ENCODE results near the gene TSPAN18. TPM values are rescaled to one million over a fixed set of nuclear protein-coding genes. Genes with fewer than 3 reads are reported as not detected.

Gene TSPAN18
- total RNA-seq, 1 donor from 2014 or later: 2.8 TPM

GRCh38 chr11:44839458-44840084, 112.8 kb downstream of the TSPAN18 start:
- Mint-ChIP-seq H3K36me3 (ENCODE audit: low read depth) (peaks cover 3% of the 10 kb centered on the region), H3K9me3 (peaks cover 15% of the 10 kb centered on the region), H3K4me1 (no peaks in the 10 kb centered on the region), H3K27me3 (peaks cover 1% of the 10 kb centered on the region), H3K4me3 (no peak overlapping the region), H3K27ac (no peak overlapping the region)
- ChIA-PET CTCF (no interaction called here), POLR2A (no interaction called here)
- intact Hi-C loops (cut with micrococcal nuclease): no loop called here
- ATAC-seq (ENCODE audit: low read depth): no peak
- no peak for DNase-seq
- TF ChIP-seq, protein P1, sequence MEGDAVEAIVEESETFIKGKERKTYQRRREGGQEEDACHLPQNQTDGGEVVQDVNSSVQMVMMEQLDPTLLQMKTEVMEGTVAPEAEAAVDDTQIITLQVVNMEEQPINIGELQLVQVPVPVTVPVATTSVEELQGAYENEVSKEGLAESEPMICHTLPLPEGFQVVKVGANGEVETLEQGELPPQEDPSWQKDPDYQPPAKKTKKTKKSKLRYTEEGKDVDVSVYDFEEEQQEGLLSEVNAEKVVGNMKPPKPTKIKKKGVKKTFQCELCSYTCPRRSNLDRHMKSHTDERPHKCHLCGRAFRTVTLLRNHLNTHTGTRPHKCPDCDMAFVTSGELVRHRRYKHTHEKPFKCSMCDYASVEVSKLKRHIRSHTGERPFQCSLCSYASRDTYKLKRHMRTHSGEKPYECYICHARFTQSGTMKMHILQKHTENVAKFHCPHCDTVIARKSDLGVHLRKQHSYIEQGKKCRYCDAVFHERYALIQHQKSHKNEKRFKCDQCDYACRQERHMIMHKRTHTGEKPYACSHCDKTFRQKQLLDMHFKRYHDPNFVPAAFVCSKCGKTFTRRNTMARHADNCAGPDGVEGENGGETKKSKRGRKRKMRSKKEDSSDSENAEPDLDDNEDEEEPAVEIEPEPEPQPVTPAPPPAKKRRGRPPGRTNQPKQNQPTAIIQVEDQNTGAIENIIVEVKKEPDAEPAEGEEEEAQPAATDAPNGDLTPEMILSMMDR (IDR thresholded peaks at IDR 0.05): no peak

DNA sequence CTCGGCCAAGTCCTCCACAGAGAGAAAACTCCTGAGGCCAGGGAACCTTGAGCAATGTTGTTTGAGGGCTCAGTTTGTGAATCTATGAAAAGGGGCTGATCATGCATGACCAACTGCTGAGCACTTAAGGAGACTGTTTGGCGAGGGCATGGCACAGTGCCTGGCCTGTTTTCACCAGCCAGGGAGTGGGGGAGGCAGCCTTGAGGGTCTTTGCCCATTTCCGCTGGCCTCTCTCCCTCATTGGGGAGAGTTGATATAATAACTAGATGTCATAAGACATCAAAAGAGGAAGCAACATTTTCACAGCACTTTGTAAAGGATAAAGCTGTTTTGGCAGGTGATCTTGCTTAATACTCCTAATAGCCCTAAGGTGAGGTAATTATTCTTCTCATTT, 113.3 kb downstream of the TSPAN18 start:
- intact Hi-C loops (cut with micrococcal nuclease): no loop called here
- Mint-ChIP-seq H3K36me3 (ENCODE audit: low read depth) (peaks cover 3% of the 10 kb centered on the region), H3K27ac (no peak overlapping the region), H3K9me3 (peaks cover 17% of the 10 kb centered on the region), H3K27me3 (no peaks in the 10 kb centered on the region), H3K4me3 (no peak overlapping the region), H3K4me1 (no peaks in the 10 kb centered on the region)
- ChIA-PET CTCF (no interaction called here), POLR2A (no interaction called here)
- TF ChIP-seq, protein P1 (IDR thresholded peaks at IDR 0.05): no peak
- ATAC-seq (ENCODE audit: low read depth) (no peak), DNase-seq (no peak)

- Mint-ChIP-seq H3K27ac (no peak overlapping the region), H3K4me1 (no peaks in the 10 kb centered on the region), H3K9me3 (peaks cover 17% of the 10 kb centered on the region), H3K4me3 (no peak overlapping the region), H3K36me3 (ENCODE audit: low read depth) (peaks cover 3% of the 10 kb centered on the region), H3K27me3 (no peaks in the 10 kb centered on the region)
- intact Hi-C loops (cut with micrococcal nuclease): no loop called here
- ChIA-PET CTCF (no interaction called here), POLR2A (no interaction called here)
- no peak for ATAC-seq (ENCODE audit: low read depth)
- DNase-seq: no peak
- TF ChIP-seq, protein P1 (IDR thresholded peaks at IDR 0.05): no peak
Measured at GRCh38 chr11:44840521-44841251, 113.9 kb downstream of the TSPAN18 start.

DNA sequence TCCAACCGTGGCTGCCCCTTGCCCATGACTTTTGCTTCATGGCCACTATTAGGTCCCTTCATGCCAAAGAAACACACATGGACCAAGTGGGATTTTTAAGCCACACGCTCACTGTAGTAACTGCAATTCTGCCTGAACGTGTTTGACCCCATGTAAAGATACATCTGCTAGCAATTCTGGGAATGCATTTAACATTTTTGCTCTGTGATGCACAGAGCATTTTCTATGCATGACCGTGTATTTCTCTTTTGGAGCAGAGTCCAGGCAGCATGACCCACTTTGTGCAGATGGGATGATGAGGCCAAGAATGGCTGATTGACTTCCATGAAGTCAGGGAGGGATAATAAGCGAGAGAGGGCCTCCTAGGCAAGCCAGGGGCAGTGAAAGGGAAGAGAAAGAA, 115.5 kb downstream of the TSPAN18 start:
- Mint-ChIP-seq H3K4me3 (no peak overlapping the region), H3K27me3 (no peaks in the 10 kb centered on the region), H3K9me3 (peaks cover 24% of the 10 kb centered on the region), H3K4me1 (no peaks in the 10 kb centered on the region), H3K36me3 (ENCODE audit: low read depth) (peaks cover 3% of the 10 kb centered on the region), H3K27ac (no peak overlapping the region)
- CTCF ChIA-PET: no interaction called here
- TF ChIP-seq, protein P1 (IDR thresholded peaks at IDR 0.05): no peak
- POLR2A ChIA-PET: no interaction called here
- no peak for DNase-seq
- ATAC-seq (ENCODE audit: low read depth): no peak
- intact Hi-C loops (cut with micrococcal nuclease): no loop called here

DNA sequence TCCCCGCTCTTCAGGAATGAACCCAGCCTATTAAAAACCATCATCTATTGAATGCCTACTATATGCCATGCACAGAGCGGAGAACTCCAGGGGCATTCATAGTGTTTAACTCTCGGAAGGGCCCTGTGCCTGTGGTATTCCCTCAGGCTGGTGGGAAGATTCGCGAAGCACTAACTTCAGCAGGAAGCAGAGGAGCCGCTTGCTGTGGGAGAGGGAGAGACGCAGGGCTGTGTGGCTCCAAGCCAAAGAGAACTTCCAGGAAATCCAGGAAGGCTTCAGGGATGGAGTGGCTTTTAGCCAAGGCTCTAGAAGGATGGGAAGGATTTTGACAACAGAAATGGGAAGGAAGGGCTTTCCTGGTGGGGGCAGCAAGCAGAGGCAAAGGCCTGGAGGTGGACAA, 120.1 kb downstream of the TSPAN18 start:
- ATAC-seq (ENCODE audit: low read depth): no peak
- DNase-seq: no peak
- Mint-ChIP-seq H3K4me1 (no peaks in the 10 kb centered on the region), H3K9me3 (peaks cover 27% of the 10 kb centered on the region), H3K27ac (no peak overlapping the region), H3K36me3 (ENCODE audit: low read depth) (peaks cover 5% of the 10 kb centered on the region), H3K4me3 (no peak overlapping the region), H3K27me3 (no peaks in the 10 kb centered on the region)
- intact Hi-C loops (cut with micrococcal nuclease): no loop called here
- TF ChIP-seq, protein P1 (IDR thresholded peaks at IDR 0.05): no peak
- ChIA-PET POLR2A (no interaction called here), CTCF (no interaction called here)
